Measurements from ENCODE around the gene ATP2B1.

The ATP2B1 gene

GRCh38 chr12:89542912-89543592, 165.6 kb downstream of the ATP2B1 start:
- ChIA-PET POLR2A (no interaction called here), CTCF (interaction anchor here (0.6 to 2.1 kb wide), 21 partner anchors 9 to 1409 kb away, joined by 3 to 9 read pairs (median 3); no protein-coding TSS in a partner anchor)
- Histone ChIP-seq H3K4me3 (ENCODE audit: low read depth, low read length) (no peak overlapping the region), H3K9me3 (ENCODE audit: control insufficient read depth, insufficient read depth, low read depth, low read length) (no peaks in the 10 kb centered on the region), H3K4me1 (ENCODE audit: control insufficient read depth, insufficient read depth, low read length) (no peaks in the 10 kb centered on the region), H3K36me3 (ENCODE audit: control insufficient read depth in 2 of 2, insufficient read depth in 1 of 2, low read length in 2 of 2) (no peaks in the 10 kb centered on the region), H3K27ac (ENCODE audit: extremely low read depth, low read depth, low read length) (no peak overlapping the region)
- TF ChIP-seq ZFP69B (tag by site-specific recombination; IDR thresholded peaks at IDR 0.05) (no peak), ZSCAN30 (tag by site-specific recombination; IDR thresholded peaks at IDR 0.05) (0 out of 2 replicates have a peak, but pooled peaks have one; percentile 61), RBAK (tag by site-specific recombination; IDR thresholded peaks at IDR 0.05) (no peak), IKZF3 (tag by site-specific recombination; IDR thresholded peaks at IDR 0.05) (peak; percentile 74), KLF1 (tag by site-specific recombination; IDR thresholded peaks at IDR 0.05) (no peak), ZNF155 (tag by site-specific recombination; IDR thresholded peaks at IDR 0.05) (no peak), ZNF654 (tag by site-specific recombination; IDR thresholded peaks at IDR 0.05; ENCODE audit: low read depth) (peak; percentile 89), TCF7L2 (IDR thresholded peaks at IDR 0.05; ENCODE audit: borderline replicate concordance, low read depth, low read length) (peak; percentile 99), SP3 (tag by site-specific recombination; IDR thresholded peaks at IDR 0.05) (no peak), ZNF16 (tag by site-specific recombination; IDR thresholded peaks at IDR 0.05; ENCODE audit: low read depth) (no peak), ZNF549 (tag by site-specific recombination; IDR thresholded peaks at IDR 0.05) (no peak), ZNF561 (tag by site-specific recombination; IDR thresholded peaks at IDR 0.05; ENCODE audit: borderline replicate concordance) (peak; percentile 76; the same call in 1 of the 2 replicates), ZNF660 (tag by site-specific recombination; IDR thresholded peaks at IDR 0.05) (peak; percentile 71; the same call in 1 of the 2 replicates), ZNF391 (tag by site-specific recombination; IDR thresholded peaks at IDR 0.05; ENCODE audit: borderline replicate concordance, low read depth) (no peak), ZFP37 (tag by site-specific recombination; IDR thresholded peaks at IDR 0.05) (no peak), TSHZ1 (tag by site-specific recombination; IDR thresholded peaks at IDR 0.05; ENCODE audit: borderline replicate concordance) (no peak), SP7 (tag by site-specific recombination; IDR thresholded peaks at IDR 0.05) (0 out of 2 replicates have a peak, but pooled peaks have one; percentile 27), ZNF121 (tag by site-specific recombination; IDR thresholded peaks at IDR 0.05) (no peak), KLF7 (tag by site-specific recombination; IDR thresholded peaks at IDR 0.05; ENCODE audit: borderline replicate concordance) (no peak)
- TF ChIP-seq, protein P1, sequence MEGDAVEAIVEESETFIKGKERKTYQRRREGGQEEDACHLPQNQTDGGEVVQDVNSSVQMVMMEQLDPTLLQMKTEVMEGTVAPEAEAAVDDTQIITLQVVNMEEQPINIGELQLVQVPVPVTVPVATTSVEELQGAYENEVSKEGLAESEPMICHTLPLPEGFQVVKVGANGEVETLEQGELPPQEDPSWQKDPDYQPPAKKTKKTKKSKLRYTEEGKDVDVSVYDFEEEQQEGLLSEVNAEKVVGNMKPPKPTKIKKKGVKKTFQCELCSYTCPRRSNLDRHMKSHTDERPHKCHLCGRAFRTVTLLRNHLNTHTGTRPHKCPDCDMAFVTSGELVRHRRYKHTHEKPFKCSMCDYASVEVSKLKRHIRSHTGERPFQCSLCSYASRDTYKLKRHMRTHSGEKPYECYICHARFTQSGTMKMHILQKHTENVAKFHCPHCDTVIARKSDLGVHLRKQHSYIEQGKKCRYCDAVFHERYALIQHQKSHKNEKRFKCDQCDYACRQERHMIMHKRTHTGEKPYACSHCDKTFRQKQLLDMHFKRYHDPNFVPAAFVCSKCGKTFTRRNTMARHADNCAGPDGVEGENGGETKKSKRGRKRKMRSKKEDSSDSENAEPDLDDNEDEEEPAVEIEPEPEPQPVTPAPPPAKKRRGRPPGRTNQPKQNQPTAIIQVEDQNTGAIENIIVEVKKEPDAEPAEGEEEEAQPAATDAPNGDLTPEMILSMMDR (tag by site-specific recombination; IDR thresholded peaks at IDR 0.05) = peak; percentile 74
- TF ChIP-seq, protein P2, sequence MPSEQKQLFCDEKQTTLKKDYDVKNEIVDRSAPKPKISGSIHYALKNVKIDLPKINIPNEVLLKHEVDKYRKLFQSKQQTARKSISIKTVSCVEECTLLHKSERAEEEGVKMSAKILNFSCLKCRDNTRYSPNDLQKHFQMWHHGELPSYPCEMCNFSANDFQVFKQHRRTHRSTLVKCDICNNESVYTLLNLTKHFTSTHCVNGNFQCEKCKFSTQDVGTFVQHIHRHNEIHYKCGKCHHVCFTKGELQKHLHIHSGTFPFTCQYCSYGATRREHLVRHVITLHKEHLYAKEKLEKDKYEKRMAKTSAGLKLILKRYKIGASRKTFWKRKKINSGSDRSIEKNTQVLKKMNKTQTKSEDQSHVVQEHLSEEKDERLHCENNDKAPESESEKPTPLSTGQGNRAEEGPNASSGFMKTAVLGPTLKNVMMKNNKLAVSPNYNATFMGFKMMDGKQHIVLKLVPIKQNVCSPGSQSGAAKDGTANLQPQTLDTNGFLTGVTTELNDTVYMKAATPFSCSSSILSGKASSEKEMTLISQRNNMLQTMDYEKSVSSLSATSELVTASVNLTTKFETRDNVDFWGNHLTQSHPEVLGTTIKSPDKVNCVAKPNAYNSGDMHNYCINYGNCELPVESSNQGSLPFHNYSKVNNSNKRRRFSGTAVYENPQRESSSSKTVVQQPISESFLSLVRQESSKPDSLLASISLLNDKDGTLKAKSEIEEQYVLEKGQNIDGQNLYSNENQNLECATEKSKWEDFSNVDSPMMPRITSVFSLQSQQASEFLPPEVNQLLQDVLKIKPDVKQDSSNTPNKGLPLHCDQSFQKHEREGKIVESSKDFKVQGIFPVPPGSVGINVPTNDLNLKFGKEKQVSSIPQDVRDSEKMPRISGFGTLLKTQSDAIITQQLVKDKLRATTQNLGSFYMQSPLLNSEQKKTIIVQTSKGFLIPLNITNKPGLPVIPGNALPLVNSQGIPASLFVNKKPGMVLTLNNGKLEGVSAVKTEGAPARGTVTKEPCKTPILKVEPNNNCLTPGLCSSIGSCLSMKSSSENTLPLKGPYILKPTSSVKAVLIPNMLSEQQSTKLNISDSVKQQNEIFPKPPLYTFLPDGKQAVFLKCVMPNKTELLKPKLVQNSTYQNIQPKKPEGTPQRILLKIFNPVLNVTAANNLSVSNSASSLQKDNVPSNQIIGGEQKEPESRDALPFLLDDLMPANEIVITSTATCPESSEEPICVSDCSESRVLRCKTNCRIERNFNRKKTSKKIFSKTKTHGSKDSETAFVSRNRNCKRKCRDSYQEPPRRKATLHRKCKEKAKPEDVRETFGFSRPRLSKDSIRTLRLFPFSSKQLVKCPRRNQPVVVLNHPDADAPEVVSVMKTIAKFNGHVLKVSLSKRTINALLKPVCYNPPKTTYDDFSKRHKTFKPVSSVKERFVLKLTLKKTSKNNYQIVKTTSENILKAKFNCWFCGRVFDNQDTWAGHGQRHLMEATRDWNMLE (tag by site-specific recombination; conservative IDR thresholded peaks at IDR 0.05; ENCODE audit: low read depth) = no peak
- TF ChIP-seq, protein P3, sequence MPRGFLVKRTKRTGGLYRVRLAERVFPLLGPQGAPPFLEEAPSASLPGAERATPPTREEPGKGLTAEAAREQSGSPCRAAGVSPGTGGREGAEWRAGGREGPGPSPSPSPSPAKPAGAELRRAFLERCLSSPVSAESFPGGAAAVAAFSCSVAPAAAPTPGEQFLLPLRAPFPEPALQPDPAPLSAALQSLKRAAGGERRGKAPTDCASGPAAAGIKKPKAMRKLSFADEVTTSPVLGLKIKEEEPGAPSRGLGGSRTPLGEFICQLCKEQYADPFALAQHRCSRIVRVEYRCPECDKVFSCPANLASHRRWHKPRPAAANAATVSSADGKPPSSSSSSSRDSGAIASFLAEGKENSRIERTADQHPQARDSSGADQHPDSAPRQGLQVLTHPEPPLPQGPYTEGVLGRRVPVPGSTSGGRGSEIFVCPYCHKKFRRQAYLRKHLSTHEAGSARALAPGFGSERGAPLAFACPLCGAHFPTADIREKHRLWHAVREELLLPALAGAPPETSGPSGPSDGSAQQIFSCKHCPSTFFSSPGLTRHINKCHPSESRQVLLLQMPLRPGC (tag by site-specific recombination; IDR thresholded peaks at IDR 0.05) = no peak
- TF ChIP-seq, protein P4, sequence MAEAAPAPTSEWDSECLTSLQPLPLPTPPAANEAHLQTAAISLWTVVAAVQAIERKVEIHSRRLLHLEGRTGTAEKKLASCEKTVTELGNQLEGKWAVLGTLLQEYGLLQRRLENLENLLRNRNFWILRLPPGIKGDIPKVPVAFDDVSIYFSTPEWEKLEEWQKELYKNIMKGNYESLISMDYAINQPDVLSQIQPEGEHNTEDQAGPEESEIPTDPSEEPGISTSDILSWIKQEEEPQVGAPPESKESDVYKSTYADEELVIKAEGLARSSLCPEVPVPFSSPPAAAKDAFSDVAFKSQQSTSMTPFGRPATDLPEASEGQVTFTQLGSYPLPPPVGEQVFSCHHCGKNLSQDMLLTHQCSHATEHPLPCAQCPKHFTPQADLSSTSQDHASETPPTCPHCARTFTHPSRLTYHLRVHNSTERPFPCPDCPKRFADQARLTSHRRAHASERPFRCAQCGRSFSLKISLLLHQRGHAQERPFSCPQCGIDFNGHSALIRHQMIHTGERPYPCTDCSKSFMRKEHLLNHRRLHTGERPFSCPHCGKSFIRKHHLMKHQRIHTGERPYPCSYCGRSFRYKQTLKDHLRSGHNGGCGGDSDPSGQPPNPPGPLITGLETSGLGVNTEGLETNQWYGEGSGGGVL (tag by site-specific recombination; IDR thresholded peaks at IDR 0.05) = no peak

Data from HEK293 (cell line).